NCI-H187 (cell line): ENCODE results near the gene WDFY4.

Experiments
- DNase-seq, 2 experiments: peaks; one replicate each; lab custom pipeline; 2025; lab: John Stamatoyannopoulos, UW

WDFY4 gene

DNA sequence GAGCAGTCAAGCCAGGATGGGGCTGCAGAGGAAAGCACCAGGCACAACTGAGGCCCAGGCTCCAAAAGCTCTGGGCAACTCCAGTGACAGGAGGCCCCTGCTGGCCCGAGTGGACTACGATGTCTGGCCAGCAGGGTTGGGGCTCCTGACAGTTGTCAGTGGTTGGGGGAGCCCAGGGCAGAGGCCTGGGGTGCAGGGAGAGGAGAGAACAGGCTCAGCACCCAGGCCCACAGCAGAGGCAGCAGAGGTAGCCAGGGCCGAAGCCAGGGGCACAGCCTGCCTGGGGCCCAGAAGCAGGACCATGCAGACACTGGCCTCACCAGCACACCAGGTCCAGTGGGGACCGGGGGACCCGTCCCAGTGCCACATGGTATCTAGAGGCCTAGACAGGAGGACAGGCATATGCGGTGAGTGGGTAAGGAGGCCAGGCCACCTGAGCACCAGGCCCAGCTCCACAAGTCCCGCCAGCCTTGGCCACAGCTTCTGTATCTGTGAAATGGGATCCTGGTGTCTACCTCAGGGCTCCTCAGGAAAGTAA lies 301.0 kb downstream of the WDFY4 start:
- no peak for DNase-seq

DNA sequence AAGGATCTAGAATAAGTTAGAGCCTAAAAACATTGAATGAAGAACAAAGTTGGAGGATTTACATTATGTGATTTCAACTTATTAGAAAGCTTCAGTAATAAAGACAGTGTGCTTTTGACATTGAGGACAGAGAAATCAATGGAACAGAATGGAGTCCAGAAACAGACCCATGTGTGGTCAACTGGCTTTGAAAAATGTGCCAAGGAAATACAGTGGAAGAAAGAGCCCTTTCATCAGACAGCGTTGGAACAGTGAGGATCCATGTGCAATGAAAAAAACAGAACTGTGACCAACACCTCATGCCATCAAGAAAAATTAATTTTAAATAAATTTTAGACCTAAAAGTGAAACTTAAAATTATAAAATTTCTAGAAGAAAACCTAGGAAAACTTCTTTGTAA lies 305.6 kb downstream of the WDFY4 start:
- no peak for DNase-seq

DNA sequence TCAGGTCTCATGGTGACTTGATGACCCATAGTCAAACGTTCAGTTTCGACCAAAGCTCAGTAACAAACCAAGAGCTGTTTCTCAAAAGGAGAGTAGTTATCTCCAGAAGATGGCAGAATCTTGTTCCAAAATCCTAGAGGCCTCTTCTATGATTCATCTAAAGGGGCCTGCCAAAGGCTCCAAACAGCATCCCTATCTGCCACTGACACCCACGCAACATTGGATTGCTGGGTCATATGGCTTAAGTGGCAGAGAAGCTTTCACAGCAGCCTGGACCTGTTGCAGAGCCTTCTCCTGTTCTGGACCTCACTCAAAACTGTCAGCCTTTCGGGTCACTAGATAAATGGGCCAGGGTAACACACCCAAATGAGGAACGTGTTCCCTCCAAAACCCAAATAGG lies 309.0 kb downstream of the WDFY4 start:
- no peak for DNase-seq

DNA sequence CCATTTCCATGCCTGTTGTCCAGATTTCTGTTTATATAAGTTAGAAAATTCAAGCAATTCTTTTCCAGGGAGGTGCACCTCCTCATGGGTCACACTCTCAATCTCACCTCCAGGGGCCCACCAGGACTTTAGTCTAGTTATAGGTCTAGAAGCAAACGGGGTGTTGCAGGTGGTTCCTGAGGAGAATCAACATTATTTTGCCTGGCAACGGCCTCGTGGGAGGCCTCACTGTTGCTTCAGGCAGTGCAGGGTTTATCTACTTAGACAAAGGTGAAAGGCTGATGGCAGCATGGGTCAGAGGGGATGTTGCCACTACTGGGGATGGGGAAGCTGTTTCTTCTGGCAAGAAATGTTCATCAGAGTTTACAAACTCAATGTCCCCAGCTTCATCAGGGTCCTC lies 311.7 kb downstream of the WDFY4 start:
- DNase-seq = no peak

GRCh38 chr10:48999346-48999745 lies 314.7 kb downstream of the WDFY4 start:
- no peak for DNase-seq

- DNase-seq = no peak
Observed at GRCh38 chr10:49000437-49001398, 316.0 kb downstream of the WDFY4 start.

DNA sequence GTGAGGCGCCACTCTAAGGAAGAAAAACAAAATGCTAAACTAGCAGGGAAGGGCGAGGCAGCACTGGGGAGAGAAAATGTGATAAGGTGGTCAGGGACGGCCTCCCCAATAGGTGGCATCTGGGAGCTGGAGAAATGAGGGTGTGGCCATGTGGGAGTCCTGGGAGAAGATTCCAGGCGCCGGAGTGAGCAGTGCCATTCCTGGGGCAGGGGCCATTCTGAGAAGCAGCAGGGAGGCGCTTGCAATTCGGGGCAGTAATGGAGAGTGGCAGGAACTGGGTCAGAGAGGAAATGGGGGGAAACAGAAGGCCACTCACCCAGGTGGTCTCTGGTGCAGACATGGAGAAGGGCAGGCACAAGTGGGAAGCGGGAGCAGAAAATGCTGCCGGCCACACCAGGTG lies 316.7 kb downstream of the WDFY4 start:
- no peak for DNase-seq

GRCh38 chr10:49001870-49002672 lies 317.4 kb downstream of the WDFY4 start:
- DNase-seq = no peak

DNA sequence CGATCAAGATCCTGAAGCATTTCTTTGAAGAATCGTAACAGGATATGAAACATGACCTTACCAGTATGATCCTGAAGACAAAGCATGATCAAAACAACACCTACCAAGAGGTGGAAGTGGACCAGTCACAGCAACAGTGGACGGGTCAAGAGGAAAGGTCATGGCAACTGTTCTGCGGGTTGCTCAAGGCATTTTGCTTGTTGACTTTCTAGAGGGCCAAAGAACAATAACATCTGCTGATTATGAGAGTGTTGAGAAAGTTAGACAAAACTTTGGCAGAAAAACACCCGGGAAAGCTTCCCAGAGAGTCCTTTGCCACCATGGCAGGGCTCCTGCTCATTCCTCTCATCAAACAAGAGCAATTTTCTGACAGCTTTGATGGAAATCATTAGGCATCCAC lies 320.6 kb downstream of the WDFY4 start:
- DNase-seq = no peak

DNA sequence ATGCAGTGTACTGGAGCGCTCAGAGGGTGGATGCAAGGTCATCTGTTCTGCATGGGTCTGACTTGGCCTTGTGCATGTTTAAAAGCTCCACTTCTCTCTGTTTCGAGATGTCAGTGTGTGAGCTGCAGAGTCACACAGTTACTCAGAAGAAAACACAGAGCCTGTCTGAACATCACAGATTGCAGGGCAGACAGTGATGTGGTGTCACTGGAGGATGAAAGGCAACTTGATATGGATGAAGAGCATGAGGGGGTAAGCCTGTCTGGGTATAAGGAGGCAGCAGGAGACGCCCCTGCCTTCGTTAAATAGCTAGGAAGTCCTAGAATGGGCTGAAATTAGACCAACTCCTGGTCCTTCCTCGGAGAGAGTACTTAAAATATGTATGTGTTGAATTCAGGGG lies 322.5 kb downstream of the WDFY4 start:
- DNase-seq = no peak

DNA sequence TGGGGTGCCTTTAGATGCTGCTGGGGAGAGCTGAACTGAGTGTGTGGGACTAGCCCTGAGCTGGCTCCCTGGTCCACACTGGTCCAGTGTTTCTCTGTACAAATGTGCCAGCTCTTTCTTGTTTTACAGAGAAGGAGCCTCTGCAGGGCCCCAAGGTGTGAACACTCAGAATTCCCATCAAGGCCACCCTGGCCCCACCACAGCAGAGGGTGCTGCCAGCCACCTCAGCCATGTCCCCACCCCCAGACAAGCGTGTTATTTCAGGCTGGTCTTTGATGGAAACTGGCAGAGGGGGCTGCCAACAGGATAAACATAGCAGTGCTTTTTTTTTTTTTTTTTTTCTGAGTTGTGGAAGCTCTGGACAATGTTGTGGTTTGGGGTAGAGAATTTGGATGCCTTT lies 323.4 kb downstream of the WDFY4 start:
- no peak for DNase-seq

- no peak for DNase-seq
Observed at GRCh38 chr10:49008505-49009198, 324.0 kb downstream of the WDFY4 start.

DNA sequence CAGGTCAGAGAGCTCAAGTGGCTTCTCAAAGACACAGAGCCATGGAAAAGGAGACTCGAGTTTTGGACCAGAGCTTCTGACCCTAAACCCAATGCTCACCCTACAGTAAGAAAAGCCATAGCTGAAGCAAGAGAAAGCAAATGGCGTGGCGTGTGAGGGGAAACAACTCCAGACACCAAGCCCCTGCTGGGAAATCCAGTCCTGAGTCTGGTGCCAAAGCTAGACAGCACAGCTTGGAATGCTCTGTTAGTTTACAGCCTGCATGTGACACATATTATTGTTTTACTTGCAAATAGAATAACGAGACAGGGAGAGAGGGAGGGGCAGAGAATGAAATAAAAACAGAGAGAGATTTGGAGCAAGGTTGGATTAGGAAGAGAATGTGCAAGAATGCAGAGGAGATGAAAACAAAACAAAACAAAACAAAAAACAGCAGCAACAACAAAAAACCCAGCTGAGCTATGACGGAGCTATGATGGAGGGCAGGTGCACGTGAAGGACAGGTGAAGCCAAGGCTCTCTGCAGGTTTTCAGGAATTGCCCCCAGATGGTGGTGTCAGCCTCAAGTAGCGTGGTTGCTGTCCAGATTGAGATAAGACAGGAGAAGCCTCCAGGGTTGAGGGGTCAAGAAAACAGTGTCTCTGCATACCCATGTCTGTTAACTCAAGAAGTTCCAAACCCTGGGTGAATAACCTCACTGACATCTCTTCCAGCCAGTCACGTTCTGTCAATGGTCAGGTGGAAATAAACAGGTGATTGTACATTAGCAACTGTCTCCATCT lies 324.7 kb downstream of the WDFY4 start:
- no peak for DNase-seq

- DNase-seq = no peak
Observed at GRCh38 chr10:49010295-49010694, 325.6 kb downstream of the WDFY4 start.

GRCh38 chr10:49010865-49011264 lies 326.2 kb downstream of the WDFY4 start:
- no peak for DNase-seq

DNA sequence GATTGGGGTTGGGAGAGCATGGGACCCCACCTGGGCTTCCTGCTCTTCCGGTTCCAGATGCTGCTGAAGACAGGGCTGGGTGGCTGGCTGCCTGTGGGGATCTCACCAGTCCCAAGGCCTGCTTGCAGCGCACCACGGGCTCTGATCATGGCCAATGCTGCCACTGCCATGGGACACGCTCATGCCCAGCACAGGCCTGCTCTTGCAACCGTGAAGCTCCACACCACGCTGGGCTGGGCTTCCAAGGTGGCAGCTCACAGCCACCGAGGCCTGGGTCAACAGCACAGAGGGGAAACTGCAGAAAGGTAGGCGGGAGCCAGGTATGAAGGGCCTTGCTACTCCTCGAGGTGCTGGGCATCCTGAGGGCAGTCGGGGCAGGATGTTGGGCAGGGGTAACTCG lies 327.1 kb downstream of the WDFY4 start:
- no peak for DNase-seq

DNA sequence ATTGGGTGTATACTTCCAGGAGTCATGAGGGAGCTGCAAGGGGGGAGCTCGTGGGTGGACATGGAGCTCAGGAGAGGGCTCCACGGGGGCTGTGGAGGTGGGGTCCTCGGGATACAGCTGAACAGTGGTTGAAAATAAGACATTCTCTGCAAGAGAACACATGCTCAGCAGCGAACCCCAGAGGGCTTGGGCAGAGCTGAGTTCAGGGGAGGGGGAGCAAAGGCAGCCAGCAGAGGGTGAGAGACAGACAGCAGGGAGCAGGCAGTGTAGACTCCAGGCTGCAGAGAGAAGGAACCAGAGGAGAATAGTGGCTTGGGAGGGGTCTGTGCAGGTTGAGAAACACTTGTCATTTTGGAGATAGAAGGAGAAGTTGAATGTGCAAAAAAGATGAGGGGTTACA lies 327.9 kb downstream of the WDFY4 start:
- no peak for DNase-seq

GRCh38 chr10:49015700-49016099 lies 331.0 kb downstream of the WDFY4 start:
- no peak for DNase-seq

GRCh38 chr10:49021685-49022084 lies 337.0 kb downstream of the WDFY4 start:
- DNase-seq = no peak

- DNase-seq = no peak
Observed at GRCh38 chr10:49023071-49023470, 338.4 kb downstream of the WDFY4 start.

DNA sequence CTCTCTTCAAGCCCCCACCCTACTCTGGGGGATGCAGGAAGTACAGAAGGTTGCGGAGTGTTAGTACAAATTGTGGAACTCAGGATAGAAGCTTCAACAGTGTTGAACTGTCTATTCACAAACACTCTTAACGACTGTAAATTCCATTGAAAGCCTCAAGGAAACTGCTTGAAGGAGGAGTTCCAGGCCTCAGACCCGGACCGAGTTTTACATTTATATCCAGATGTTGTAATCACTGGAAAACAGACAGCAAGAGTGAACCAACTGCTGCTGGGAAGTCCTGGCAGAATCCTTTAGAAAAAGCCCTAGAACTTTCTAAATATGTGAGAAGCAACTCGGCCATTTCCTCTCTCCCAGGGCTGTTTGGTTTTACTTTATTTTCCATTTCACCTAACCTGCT lies 339.1 kb downstream of the WDFY4 start:
- DNase-seq = no peak
